ENCODE data around the gene UTF1. TPM values are rescaled to one million over a fixed set of nuclear protein-coding genes. Genes with fewer than 3 reads are reported as not detected.

UTF1 gene
- total RNA-seq, 4 donors from 2014 or later = not detected

DNA sequence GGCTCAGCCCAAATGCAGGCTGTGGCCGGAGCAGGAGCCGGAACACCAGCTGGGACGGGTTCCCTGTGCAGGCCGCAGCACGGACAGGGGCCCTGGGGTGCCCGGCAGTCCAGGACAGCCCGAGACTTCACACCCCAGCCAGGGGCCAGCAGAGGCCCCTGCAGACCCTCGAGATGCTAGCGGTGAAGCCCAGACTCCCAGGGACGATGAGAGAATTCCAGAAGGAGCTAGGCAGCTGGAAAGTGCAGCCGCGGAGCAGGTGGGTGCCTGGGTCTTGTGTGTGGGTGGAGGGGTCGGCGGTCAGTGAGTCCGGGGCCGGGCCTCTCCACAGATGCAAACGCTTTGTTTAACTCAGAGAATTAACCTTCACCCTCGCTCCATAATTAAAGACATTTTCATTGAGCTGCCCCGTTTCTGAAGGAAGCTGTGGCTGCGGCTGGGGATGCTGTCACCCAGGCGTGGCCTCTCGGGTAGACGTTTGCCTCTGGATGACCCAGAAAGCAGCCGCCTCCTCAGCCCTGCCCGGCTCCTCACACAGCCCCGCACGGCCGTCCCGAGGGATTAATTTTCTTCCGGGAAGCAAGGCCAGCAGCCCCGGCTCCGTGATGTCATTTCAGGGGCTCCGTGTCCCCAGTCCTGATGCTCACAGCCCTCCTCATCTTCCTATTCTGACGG is 43.5 kb upstream of the UTF1 start:
- 68% methylated on average over 14 of the region's 34 CpGs; no CpG with 5 or more reads in 1 of the 2 donors for WGBS, 2 donors (ENCODE audit: low coverage in 1 of 2)
- ATAC-seq = no peak
- no peak for TF ChIP-seq POLR2AphosphoS5 (IDR thresholded peaks at IDR 0.05)
- Histone ChIP-seq H3K4me1 (no peaks in the 10 kb centered on the region), H3K27ac (no peak overlapping the region), H3K36me3 (no peaks in the 10 kb centered on the region), H3K27me3 (peaks cover 61% of the 10 kb centered on the region), H3K9me3 (peaks cover 0 to 4% (median 0%) of the 10 kb centered on the region in 3 donors), H3K4me3 (no peak overlapping the region)

GRCh38 chr10:133187091-133187905 is 42.7 kb upstream of the UTF1 start:
- Histone ChIP-seq H3K36me3 (no peaks in the 10 kb centered on the region), H3K27me3 (peaks cover 57% of the 10 kb centered on the region), H3K9me3 (peaks cover 0 to 11% (median 0%) of the 10 kb centered on the region in 3 donors), H3K27ac (no peak overlapping the region), H3K4me1 (no peaks in the 10 kb centered on the region), H3K4me3 (no peak overlapping the region)
- no peak for TF ChIP-seq EP300 (IDR thresholded peaks at IDR 0.05)
- no peak for TF ChIP-seq POLR2A (IDR thresholded peaks at IDR 0.05)
- TF ChIP-seq CTCF (IDR thresholded peaks at IDR 0.05) = no peak
- TF ChIP-seq POLR2AphosphoS5 (IDR thresholded peaks at IDR 0.05) = no peak
- no peak for ATAC-seq
- WGBS, 2 donors (ENCODE audit: low coverage in 1 of 2) = 100% methylated on average over 1 of the region's 38 CpGs; no CpG with 5 or more reads in 1 of the 2 donors

DNA sequence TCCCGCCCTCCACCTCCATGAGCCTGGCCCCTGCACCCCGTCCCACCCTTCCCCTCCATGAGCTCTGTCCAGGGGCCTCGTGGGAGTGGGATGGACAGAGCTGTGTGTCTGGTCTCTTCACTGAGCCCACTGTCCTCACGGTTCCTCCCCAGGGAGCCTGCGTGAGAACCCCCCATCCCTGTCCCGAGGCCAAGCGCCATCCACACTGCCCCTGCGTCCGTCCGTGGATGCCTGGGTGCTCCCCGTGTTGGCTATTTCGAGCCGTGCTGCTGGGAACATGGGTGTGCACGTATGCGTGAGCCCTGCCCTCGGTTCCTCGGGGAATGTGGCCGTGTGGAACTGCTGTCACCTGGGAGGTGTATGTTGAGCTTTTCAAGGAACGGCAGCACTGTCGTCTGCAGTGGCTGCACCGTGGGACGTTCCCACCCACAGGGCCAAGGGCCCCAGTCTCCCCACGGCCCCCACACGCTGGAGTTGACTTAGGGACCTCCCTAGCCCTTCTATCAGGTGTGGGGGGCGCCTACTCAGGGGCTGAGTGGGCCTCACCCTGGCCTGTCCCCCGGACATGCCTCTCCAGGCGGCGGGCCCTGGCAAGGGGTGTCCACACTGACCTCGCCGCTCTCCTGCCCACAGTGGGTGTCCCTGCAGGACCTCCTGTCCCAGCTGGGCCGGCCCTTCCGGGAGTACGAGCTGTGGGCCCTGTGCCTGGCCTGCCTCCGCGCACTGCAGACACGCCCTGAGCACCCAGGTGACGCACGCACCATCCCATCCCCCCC is 41.9 kb upstream of the UTF1 start:
- 80 to 100% methylated on average over 1 of the region's 38 CpGs for WGBS, 2 donors (ENCODE audit: low coverage in 1 of 2)
- no peak for ATAC-seq
- TF ChIP-seq EP300 (IDR thresholded peaks at IDR 0.05) (no peak), POLR2A (IDR thresholded peaks at IDR 0.05) (no peak), CTCF (IDR thresholded peaks at IDR 0.05) (no peak), POLR2AphosphoS5 (IDR thresholded peaks at IDR 0.05) (no peak)
- Histone ChIP-seq H3K27me3 (peaks cover 51% of the 10 kb centered on the region), H3K4me1 (no peaks in the 10 kb centered on the region), H3K27ac (no peak overlapping the region), H3K9me3 (peaks cover 0 to 19% (median 0%) of the 10 kb centered on the region in 3 donors), H3K36me3 (no peaks in the 10 kb centered on the region), H3K4me3 (no peak overlapping the region)

DNA sequence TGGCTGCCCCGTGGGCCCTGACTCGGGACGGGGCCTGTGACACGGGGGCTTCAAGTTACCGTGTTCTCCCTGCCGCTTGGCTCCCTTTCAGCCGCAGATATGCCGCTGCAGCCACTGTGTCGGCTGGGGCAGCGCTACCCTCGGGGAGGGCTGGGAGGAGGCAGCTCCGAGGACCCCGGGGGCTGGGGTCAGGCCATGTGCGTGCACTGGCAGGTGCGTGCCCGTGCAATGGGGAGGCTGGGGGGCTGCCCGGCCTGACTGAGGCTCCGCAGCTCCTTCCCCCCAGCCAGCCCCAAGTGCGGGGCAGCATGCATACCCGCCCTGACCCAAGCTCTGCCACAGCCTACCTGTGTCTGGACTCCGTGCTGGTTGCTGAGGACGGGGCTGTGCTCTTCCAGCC is 40.8 kb upstream of the UTF1 start:
- H3K4me1 ChIP-seq = no peaks in the 10 kb centered on the region
- no peak overlapping the region for H3K27ac ChIP-seq
- peaks cover 51% of the 10 kb centered on the region for H3K27me3 ChIP-seq
- ATAC-seq = no peak
- no peak overlapping the region for H3K4me3 ChIP-seq
- no peaks in the 10 kb centered on the region for H3K36me3 ChIP-seq
- TF ChIP-seq CTCF (IDR thresholded peaks at IDR 0.05) (no peak), POLR2A (IDR thresholded peaks at IDR 0.05) (no peak), POLR2AphosphoS5 (IDR thresholded peaks at IDR 0.05) (no peak), EP300 (IDR thresholded peaks at IDR 0.05) (no peak)
- 80 to 95% methylated on average over 1 to 3 of the region's 22 CpGs for WGBS, 2 donors (ENCODE audit: low coverage in 1 of 2)
- peaks cover 0 to 31% (median 0%) of the 10 kb centered on the region in 3 donors for H3K9me3 ChIP-seq

DNA sequence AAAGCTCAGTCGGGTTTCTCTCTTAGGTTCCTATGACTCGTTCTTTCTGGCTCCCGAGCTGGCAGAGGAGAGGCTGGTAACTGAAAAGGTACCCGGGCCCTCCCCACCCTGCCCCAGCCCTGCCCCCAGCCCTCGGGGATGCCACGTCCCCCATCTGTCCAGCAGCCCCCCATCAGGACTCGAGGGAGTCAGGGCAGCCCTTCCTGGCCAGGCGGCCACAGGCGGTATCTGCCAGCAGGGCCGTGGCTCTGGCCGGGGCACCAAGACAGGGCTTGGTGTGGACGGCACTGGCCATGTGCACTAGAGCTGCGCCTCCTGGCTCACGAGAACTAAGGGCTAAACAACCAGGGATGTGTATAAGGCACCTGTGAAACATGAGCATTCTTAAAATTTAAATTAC is 40.3 kb upstream of the UTF1 start:
- no peak for ATAC-seq
- Histone ChIP-seq H3K27ac (no peak overlapping the region), H3K36me3 (no peaks in the 10 kb centered on the region), H3K4me1 (no peaks in the 10 kb centered on the region), H3K9me3 (peaks cover 0 to 36% (median 0%) of the 10 kb centered on the region in 3 donors), H3K27me3 (peaks cover 51% of the 10 kb centered on the region), H3K4me3 (no peak overlapping the region)
- WGBS, 2 donors (ENCODE audit: low coverage in 1 of 2) = 76% methylated on average over 5 of the region's 14 CpGs; no CpG with 5 or more reads in 1 of the 2 donors
- no peak for TF ChIP-seq POLR2A (IDR thresholded peaks at IDR 0.05)
- no peak for TF ChIP-seq EP300 (IDR thresholded peaks at IDR 0.05)
- no peak for TF ChIP-seq POLR2AphosphoS5 (IDR thresholded peaks at IDR 0.05)
- TF ChIP-seq CTCF (IDR thresholded peaks at IDR 0.05) = no peak
